NCI-H1417 treated with DMSO at 0.1 percent for 48 hours (cell line): Measurements from ENCODE around the gene SUSD6.

Experiments used
- DNase-seq: peaks from one replicate; lab custom pipeline; 2025; lab: John Stamatoyannopoulos, UW

The SUSD6 gene

DNA sequence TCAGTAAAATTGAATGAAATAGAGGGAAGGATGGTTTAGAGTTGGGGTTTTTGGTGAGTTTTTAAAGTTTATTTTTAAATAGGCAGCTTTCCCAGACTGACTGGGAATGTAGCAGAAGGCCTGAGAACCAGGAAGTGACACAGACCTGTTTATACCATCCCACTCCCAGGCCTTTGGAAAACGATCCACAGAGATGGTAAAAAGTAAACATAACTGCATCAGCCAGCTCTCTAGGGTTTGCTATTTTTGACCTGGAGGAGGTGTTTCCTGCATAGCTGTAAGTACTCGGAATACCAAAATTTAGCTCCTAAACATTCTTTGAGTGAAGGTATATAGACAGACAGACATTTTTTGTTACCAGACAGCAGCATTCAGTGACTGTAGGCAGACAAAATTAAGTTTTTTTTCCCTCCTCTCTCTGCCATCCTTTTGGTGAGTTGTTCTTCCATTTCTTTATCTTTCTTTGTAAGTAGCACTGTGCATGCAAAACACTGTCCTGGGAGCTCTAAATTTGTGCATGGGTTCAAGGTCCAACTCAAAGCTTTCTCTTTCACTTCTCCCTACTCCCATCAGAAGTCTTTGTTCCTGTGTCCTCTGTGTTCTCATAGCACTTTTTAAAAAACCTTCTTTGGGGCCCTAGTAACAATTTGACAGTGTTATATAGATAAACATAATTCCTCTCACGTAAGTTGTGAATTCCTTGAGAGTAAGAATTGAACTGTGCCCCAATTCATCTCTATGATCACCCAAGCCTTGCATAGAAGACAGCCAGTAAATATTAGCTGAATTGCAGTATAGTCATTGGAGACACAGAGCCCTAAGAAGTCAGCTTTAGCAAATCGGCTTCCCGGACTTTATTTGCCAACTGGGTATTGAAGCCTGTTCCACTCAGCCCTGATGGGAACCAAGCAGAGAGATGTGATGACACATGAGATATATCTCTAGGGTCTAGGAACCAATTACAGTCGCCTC is 37.4 kb downstream of the SUSD6 start:
- DNase-seq: no peak

GRCh38 chr14:69650948-69651369 is 39.6 kb downstream of the SUSD6 start:
- DNase-seq: no peak

- DNase-seq: no peak
Observed at GRCh38 chr14:69651664-69652063, 40.3 kb downstream of the SUSD6 start.

GRCh38 chr14:69652942-69653684 is 41.7 kb downstream of the SUSD6 start:
- no peak for DNase-seq

GRCh38 chr14:69654116-69654515 is 42.7 kb downstream of the SUSD6 start:
- DNase-seq: no peak

- DNase-seq: peak; percentile 57
Observed at GRCh38 chr14:69657950-69658355, 46.6 kb downstream of the SUSD6 start.

GRCh38 chr14:69658664-69659261 is 47.4 kb downstream of the SUSD6 start:
- DNase-seq: no peak

GRCh38 chr14:69660344-69661193 is 49.2 kb downstream of the SUSD6 start:
- no peak for DNase-seq

DNA sequence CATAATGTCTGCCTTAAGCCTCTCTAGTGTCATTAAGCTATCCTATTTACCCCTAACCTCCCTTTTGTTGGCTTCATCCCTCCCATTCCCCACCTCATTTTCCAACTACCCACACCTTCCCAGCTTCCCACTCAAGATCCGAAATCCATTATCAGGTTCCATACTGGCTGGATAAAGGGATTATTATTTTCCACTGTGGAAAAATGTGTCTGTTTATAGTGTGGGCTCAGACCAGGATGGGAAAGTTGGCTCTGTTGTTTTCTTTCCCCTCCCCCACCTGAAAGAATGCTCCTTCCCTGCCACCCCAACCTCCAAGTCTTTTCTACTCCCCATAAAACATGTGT is 49.8 kb downstream of the SUSD6 start:
- no peak for DNase-seq

GRCh38 chr14:69662636-69663299 is 51.4 kb downstream of the SUSD6 start:
- no peak for DNase-seq

DNA sequence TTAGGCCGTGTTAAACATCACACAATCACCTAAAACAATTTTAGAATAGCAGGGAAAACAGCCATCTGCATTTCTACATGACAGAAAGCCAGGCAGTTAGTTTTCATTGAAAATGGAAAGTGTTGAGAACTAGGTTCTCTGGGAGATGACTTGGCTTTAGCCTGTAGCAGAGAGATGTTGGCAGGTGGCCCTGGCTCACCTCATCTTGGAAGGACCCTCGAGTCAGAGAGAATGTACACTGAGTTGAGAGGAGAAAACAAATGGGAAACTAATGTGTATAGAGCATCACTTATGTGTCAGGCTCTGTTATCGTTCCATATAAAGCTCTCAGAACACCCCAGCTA is 51.9 kb downstream of the SUSD6 start:
- no peak for DNase-seq

- no peak for DNase-seq
Observed at GRCh38 chr14:69664265-69664664, 52.9 kb downstream of the SUSD6 start.

- DNase-seq: no peak
Observed at GRCh38 chr14:69664865-69665526, 53.6 kb downstream of the SUSD6 start.

GRCh38 chr14:69665631-69666030 is 54.2 kb downstream of the SUSD6 start:
- no peak for DNase-seq

- no peak for DNase-seq
Observed at GRCh38 chr14:69666112-69666511, 54.7 kb downstream of the SUSD6 start.

DNA sequence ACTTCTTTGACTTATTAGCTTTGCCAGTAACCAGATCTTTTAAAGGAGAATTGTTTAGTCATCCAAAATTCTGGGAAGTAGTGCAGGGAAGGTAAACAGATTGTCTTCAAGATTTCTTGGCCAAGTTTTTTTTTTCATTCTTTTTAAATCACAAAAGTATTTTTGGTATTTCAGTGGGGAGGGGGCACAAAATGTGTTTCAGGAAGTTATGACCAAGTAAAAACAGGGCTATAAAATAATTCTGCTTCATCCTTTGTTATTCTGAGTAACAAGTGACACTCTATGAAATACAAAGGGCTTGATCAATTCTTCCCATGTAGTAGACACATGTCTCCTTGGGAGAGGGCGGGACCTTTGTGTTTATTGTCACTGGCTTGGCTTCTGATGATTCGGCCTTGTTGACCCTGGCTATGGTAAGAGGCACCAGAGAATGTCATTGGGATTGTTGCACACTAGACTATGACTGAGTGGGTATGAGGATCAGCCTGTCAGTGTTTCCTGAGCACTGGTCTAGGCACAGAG is 55.4 kb downstream of the SUSD6 start:
- no peak for DNase-seq

GRCh38 chr14:69667938-69668335 is 56.5 kb downstream of the SUSD6 start:
- no peak for DNase-seq

DNA sequence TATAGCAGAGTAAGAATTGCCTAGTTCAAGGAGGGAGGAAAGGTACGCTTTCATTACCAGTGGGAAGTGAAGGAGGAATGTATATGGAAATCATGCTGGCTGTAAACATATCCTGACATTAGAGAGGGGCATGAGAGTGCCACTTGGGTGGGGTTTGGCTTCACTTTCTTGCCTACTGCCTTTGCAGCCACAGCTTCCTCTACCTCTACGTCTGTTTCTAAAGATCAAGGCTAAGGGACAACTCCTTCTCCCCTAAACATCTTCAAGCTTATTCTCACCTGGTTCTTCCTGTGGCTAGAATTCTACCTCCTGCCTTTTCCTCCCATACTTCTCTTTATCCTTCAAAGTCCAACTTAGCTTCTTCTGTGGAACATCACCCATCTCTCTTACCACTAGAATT is 58.0 kb downstream of the SUSD6 start:
- no peak for DNase-seq

- no peak for DNase-seq
Observed at GRCh38 chr14:69670093-69670492, 58.7 kb downstream of the SUSD6 start.

GRCh38 chr14:69671365-69672030 is 60.1 kb downstream of the SUSD6 start:
- no peak for DNase-seq
